H1 (cell line): ENCODE measurements around the gene RAP1A. TPM values are rescaled to one million over a fixed set of nuclear protein-coding genes. Genes with fewer than 3 reads are reported as not detected.

Source experiments
- CTCF ChIA-PET: fragments of 300-600 bp; sonication (Branson Sonifier 250); formaldehyde crosslinking; loops from one replicate; lab custom pipeline; 2021; ENCODE audit not compliant: partially characterized antibody; lab: Charles Lee
- POLR2A ChIA-PET: fragments of 300-600 bp; sonication (Branson Sonifier 250); formaldehyde crosslinking; loops from one replicate; lab custom pipeline; 2021; ENCODE audit warnings: inconsistent platforms; ENCODE audit not compliant: partially characterized antibody; lab: Charles Lee
- DNase-seq, 2 experiments: peaks; one replicate each; pipeline versions ENCODE4 v3.0.0 to v3.0.0-alpha.2; 2010 to 2022; ENCODE audit warnings: low spot score in 2 of 2, low read depth in 1 of 2, mixed read lengths in 1 of 2
- FAIRE-seq: peaks from 2 replicates; lab custom pipeline; 2011; peaks lifted over from hg19 to GRCh38; lab: Jason Lieb, UNC
- H2AFZ ChIP-seq: 2 replicates; pipeline ENCODE4 v1.8.1; 2012; ENCODE audit warnings: low read length, inconsistent platforms
- H2AK5ac ChIP-seq: 2 replicates; pipeline ENCODE4 v1.6.1; 2013; ENCODE audit warnings: low read depth, low read length
- H2BK120ac ChIP-seq: replicated peaks from 2 replicates; pipeline ENCODE3; 2013; ENCODE audit warnings: low read depth, low read length, inconsistent platforms
- H2BK12ac ChIP-seq: 2 replicates; pipeline ENCODE4 v1.6.1; 2013; ENCODE audit warnings: low read depth, low read length
- H2BK15ac ChIP-seq: 2 replicates; pipeline ENCODE4 v1.6.1; 2013; ENCODE audit warnings: low read length
- H2BK20ac ChIP-seq: 2 replicates; pipeline ENCODE4 v1.6.1; 2013; ENCODE audit warnings: low read length
- H2BK5ac ChIP-seq: 2 replicates; pipeline ENCODE4 v1.6.1; 2013; ENCODE audit warnings: low read depth, low read length
- H3K14ac ChIP-seq: 2 replicates; pipeline ENCODE4 v1.6.1; 2013; ENCODE audit warnings: inconsistent platforms; ENCODE audit not compliant: insufficient read length
- H3K18ac ChIP-seq: 2 replicates; pipeline ENCODE4 v1.6.1; 2013; ENCODE audit warnings: low read length; ENCODE audit errors: extremely low read depth
- H3K23ac ChIP-seq: 2 replicates; pipeline ENCODE4 v1.6.1; 2013; ENCODE audit warnings: inconsistent platforms; ENCODE audit not compliant: insufficient read length
- H3K23me2 ChIP-seq: 2 replicates; pipeline ENCODE4 v1.6.1; 2013; ENCODE audit warnings: low read depth, low read length
- H3K27ac ChIP-seq: 2 replicates; pipeline ENCODE4 v1.6.1; 2011; ENCODE audit warnings: low read depth, low read length, inconsistent platforms
- H3K27me3 ChIP-seq, 4 experiments: replicated peaks in 1 of 4; 1 replicate in 1 of 4; 2 replicates in 3 of 4; pipeline versions ENCODE4 v1.6.1 to v1.8.1; 2011 to 2013; ENCODE audit warnings: low read length in 3 of 4, mild to moderate bottlenecking in 3 of 4, inconsistent platforms in 2 of 4, mixed read lengths in 2 of 4, moderate library complexity in 1 of 4; ENCODE audit not compliant: control insufficient read depth in 3 of 4, insufficient read depth in 3 of 4; ENCODE audit errors: extremely low read depth in 1 of 4
- H3K36me3 ChIP-seq, 4 experiments: 2 replicates each; pipeline versions ENCODE4 v1.6.1 to v1.8.1; 2011 to 2013; ENCODE audit warnings: mild to moderate bottlenecking in 4 of 4, low read length in 3 of 4, moderate library complexity in 2 of 4, control low read depth in 1 of 4, inconsistent platforms in 1 of 4; ENCODE audit not compliant: insufficient read depth in 4 of 4, control insufficient read depth in 2 of 4
- H3K4ac ChIP-seq: replicated peaks from 2 replicates; pipeline ENCODE3; 2013; ENCODE audit warnings: low read length, low read depth, mixed read lengths, inconsistent platforms; ENCODE audit not compliant: insufficient read length
- H3K4me1 ChIP-seq, 4 experiments: replicated peaks in 1 of 4; 1 replicate in 1 of 4; 2 replicates in 3 of 4; pipeline versions ENCODE4 v1.6.1 to v1.8.1; 2011 to 2013; ENCODE audit warnings: low read length in 3 of 4, inconsistent platforms in 2 of 4, mixed read lengths in 1 of 4; ENCODE audit not compliant: insufficient read depth in 4 of 4, control insufficient read depth in 3 of 4
- H3K4me2 ChIP-seq, 2 experiments: 2 replicates each; pipeline versions ENCODE4 v1.6.1 to v1.8.1; 2011 to 2013; ENCODE audit warnings: low read depth in 2 of 2, low read length in 2 of 2, control low read depth in 1 of 2, inconsistent platforms in 1 of 2, mild to moderate bottlenecking in 1 of 2; ENCODE audit not compliant: insufficient read depth in 1 of 2
- H3K4me3 ChIP-seq, 4 experiments: fragments of 200-600, 300-600 bp in 1 of 4; sonication (generic), shearing (Covaris generic), sonication (Bioruptor Twin) in 1 of 4; 2 replicates each; pipeline versions ENCODE4 v1.5.1 to v1.8.1; 2011 to 2016; ENCODE audit warnings: low read length in 4 of 4, low read depth in 3 of 4, control low read depth in 2 of 4, inconsistent platforms in 2 of 4, mild to moderate bottlenecking in 2 of 4, mixed read lengths in 1 of 4, moderate library complexity in 1 of 4; ENCODE audit not compliant: insufficient read depth in 2 of 4; ENCODE audit errors: extremely low read depth in 1 of 4
- H3K56ac ChIP-seq: replicated peaks from 2 replicates; pipeline ENCODE3; 2013; ENCODE audit warnings: low read depth, mild to moderate bottlenecking, mixed read lengths, low read length, inconsistent platforms; ENCODE audit not compliant: insufficient read length
- H3K79me1 ChIP-seq: 2 replicates; pipeline ENCODE4 v1.6.1; 2013; ENCODE audit warnings: low read depth, low read length, control low read depth
- H3K79me2 ChIP-seq, 2 experiments: 2 replicates each; pipeline versions ENCODE4 v1.6.1 to v1.8.1; 2012 to 2013; ENCODE audit warnings: low read length in 2 of 2, mild to moderate bottlenecking in 2 of 2, inconsistent platforms in 1 of 2; ENCODE audit not compliant: insufficient read depth in 2 of 2, control insufficient read depth in 1 of 2
- H3K9ac ChIP-seq, 4 experiments: replicated peaks in 1 of 4; 1 replicate in 1 of 4; 2 replicates in 3 of 4; pipeline versions ENCODE4 v1.6.1 to v1.8.1; 2011 to 2013; ENCODE audit warnings: low read depth in 3 of 4, low read length in 3 of 4, control low read depth in 2 of 4, mild to moderate bottlenecking in 2 of 4, moderate library complexity in 2 of 4, inconsistent platforms in 1 of 4; ENCODE audit errors: extremely low read depth in 1 of 4
- H3K9me3 ChIP-seq, 2 experiments: 2 replicates each; pipeline versions ENCODE4 v1.6.1 to v1.8.1; 2012 to 2013; ENCODE audit warnings: mild to moderate bottlenecking in 2 of 2, moderate library complexity in 2 of 2, control low read depth in 1 of 2, inconsistent platforms in 1 of 2, low read depth in 1 of 2, low read length in 1 of 2, mixed read lengths in 1 of 2; ENCODE audit not compliant: insufficient read depth in 2 of 2
- H4K20me1 ChIP-seq, 2 experiments: replicated peaks in 1 of 2; 2 replicates each; pipeline versions ENCODE3 to v1.8.1; 2011 to 2013; ENCODE audit warnings: inconsistent platforms in 2 of 2, low read length in 2 of 2, mild to moderate bottlenecking in 1 of 2; ENCODE audit not compliant: insufficient read depth in 2 of 2, control insufficient read depth in 1 of 2
- H4K5ac ChIP-seq: 2 replicates; pipeline ENCODE4 v1.6.1; 2013; ENCODE audit warnings: low read length, low read depth, mixed read lengths, inconsistent platforms; ENCODE audit not compliant: insufficient read length
- H4K8ac ChIP-seq: 2 replicates; pipeline ENCODE4 v1.8.0; 2013; ENCODE audit warnings: mild to moderate bottlenecking, moderate library complexity, low read length, inconsistent platforms; ENCODE audit not compliant: insufficient read depth; ENCODE audit errors: extremely low read depth
- H4K91ac ChIP-seq: replicated peaks from 2 replicates; pipeline ENCODE3; 2013; ENCODE audit warnings: low read length, mixed read lengths, inconsistent platforms; ENCODE audit not compliant: insufficient read length
- EP300 ChIP-seq, 2 experiments: IDR thresholded peaks; 1 replicate in 1 of 2; 2 replicates in 1 of 2; pipeline ENCODE4 v1.6.1; 2011 to 2012; ENCODE audit warnings: low read depth in 2 of 2, low read length in 2 of 2, mild to moderate bottlenecking in 2 of 2, borderline replicate concordance in 1 of 2, inconsistent platforms in 1 of 2, moderate library complexity in 1 of 2
- RNF2 ChIP-seq: fragments of 200-900, 300-1000 bp; sonication (generic); IDR thresholded peaks from 2 replicates; pipeline ENCODE4 v1.7.1; 2016; ENCODE audit warnings: borderline replicate concordance, low read depth, mild to moderate bottlenecking, antibody characterized with exemption, low read length; ENCODE audit not compliant: poor library complexity, severe bottlenecking; ENCODE audit errors: missing control alignments
- WGBS, 2 experiments: shearing (Covaris generic) in 1 of 2; methylation state at CpG; one replicate each; pipeline versions ENCODE4 v1.1.6 to v1.1.7; 2013 to 2015; ENCODE audit warnings: low lambda C conversion rate in 2 of 2, mixed read lengths in 2 of 2, inconsistent platforms in 1 of 2, low coverage in 1 of 2, missing lambda C conversion rate in 1 of 2; ENCODE audit not compliant: insufficient replicate concordance in 2 of 2, insufficient coverage in 1 of 2, insufficient read length in 1 of 2; ENCODE audit errors: extremely low coverage in 1 of 2, missing lambda C conversion rate in 1 of 2; 5-methylcytosine and 5-hydroxymethylcytosine counted together
- polyA plus RNA-seq, 7 experiments: library from polyadenylated mRNA; depleted of rRNA in 3 of 7; stranded (reverse) in 5 of 7; unstranded in 2 of 7; fragments of >200 nt in 5 of 7; fragments of 200-250 nt in 2 of 7; gene quantifications; 1 replicate in 5 of 7; 2 replicates in 1 of 7; 4 replicates in 1 of 7; pipeline versions ENCODE4 v1.2.1 to v1.2.3, GENCODE V29; 2011 to 2013; ENCODE audit warnings: missing spikeins in 2 of 7, mixed read lengths in 2 of 7
- total RNA-seq: library from RNA; stranded (reverse); fragmentation: NEBNext Ultra II Directional; extraction: Animal tissue kit (Norgen Biotek cat#: 25700); gene quantifications from 2 replicates; pipeline ENCODE4 v1.2.1, GENCODE V29; 2021

Gene RAP1A
- total and polyA plus RNA-seq, 2 of the 8 experiments (the other 6 are each of a cell fraction or from before 2014, with no cell fraction given): 10.9 to 35.8 TPM

GRCh38 chr1:111643696-111644095, 24.1 kb downstream of the RAP1A start:
- ChIA-PET POLR2A (interaction anchor here (1.1 kb wide), 1 partner anchor 15 kb away, joined by 3 read pairs; no protein-coding TSS in a partner anchor), CTCF (interaction anchor here (0.8 to 1.3 kb wide), 2 partner anchors 45 to 136 kb away, joined by 3 to 9 read pairs; no protein-coding TSS in a partner anchor)
- no peak overlapping the region for H3K18ac ChIP-seq
- no peak overlapping the region for H3K14ac ChIP-seq
- H2BK12ac ChIP-seq: no peak overlapping the region
- H3K27ac ChIP-seq: no peak overlapping the region
- H2BK120ac ChIP-seq: no peak overlapping the region
- peaks cover 0 to 6% (median 2%) of the 10 kb centered on the region in 4 experiments; a peak in 2 of 7 replicates for H3K4me1 ChIP-seq
- H3K4ac ChIP-seq: no peak overlapping the region
- H3K56ac ChIP-seq: no peak overlapping the region
- no peak overlapping the region for H2AFZ ChIP-seq
- FAIRE-seq (no peak), DNase-seq (no peak)
- no peak overlapping the region for H4K91ac ChIP-seq
- no peak overlapping the region for H2AK5ac ChIP-seq
- H3K9ac ChIP-seq: no peak overlapping the region
- H2BK15ac ChIP-seq: no peak overlapping the region
- no peak overlapping the region for H4K5ac ChIP-seq
- H3K36me3 ChIP-seq: no peaks in the 10 kb centered on the region
- TF ChIP-seq EP300 (IDR thresholded peaks at IDR 0.05; ENCODE audit: borderline replicate concordance in 1 of 2, low read depth in 2 of 2, low read length in 2 of 2) (no peak), RNF2 (no peak)
- H3K23me2 ChIP-seq: no peaks in the 10 kb centered on the region
- 94% methylated on average over 3 of the region's 3 CpGs; no CpG with 5 or more reads in 1 of the 2 experiments for WGBS, 2 experiments
- H3K79me2 ChIP-seq: peaks cover 3 to 73% of the 10 kb centered on the region in 2 experiments; a peak in 3 of 4 replicates
- H3K4me2 ChIP-seq: no peak overlapping the region
- H3K4me3 ChIP-seq: no peak overlapping the region
- no peak overlapping the region for H4K8ac ChIP-seq
- no peaks in the 10 kb centered on the region for H3K27me3 ChIP-seq
- H3K9me3 ChIP-seq: peaks cover 3 to 4% of the 10 kb centered on the region in 2 experiments; a peak in 2 of 4 replicates
- H3K79me1 ChIP-seq: no peaks in the 10 kb centered on the region
- H3K23ac ChIP-seq: no peak overlapping the region
- peaks cover 0 to 2% of the 10 kb centered on the region in 2 experiments for H4K20me1 ChIP-seq
- no peak overlapping the region for H2BK20ac ChIP-seq
- H2BK5ac ChIP-seq: no peak overlapping the region
